Keratinocyte (primary cell): ENCODE measurements around the gene ADAM12.

ENCODE experiments used
- EZH2 ChIP-seq: IDR thresholded peaks from one replicate; pipeline ENCODE4 v1.6.1; 2012; ENCODE audit warnings: inconsistent platforms, mild to moderate bottlenecking, low read length, moderate library complexity
- TF ChIP-seq, protein P1 (sequence below), 3 experiments: IDR thresholded peaks in 1 of 3; conservative IDR thresholded peaks in 1 of 3; optimal IDR thresholded peaks in 1 of 3; 2 replicates in 2 of 3; 3 replicates in 1 of 3; pipeline versions ENCODE3 to v1.5.1; 2011; ENCODE audit warnings: low read length in 3 of 3, mild to moderate bottlenecking in 3 of 3, moderate library complexity in 2 of 3, control low read depth in 1 of 3, inconsistent platforms in 1 of 3; ENCODE audit not compliant: insufficient read depth in 2 of 3; ENCODE audit errors: extremely low read depth in 1 of 3

DNA sequence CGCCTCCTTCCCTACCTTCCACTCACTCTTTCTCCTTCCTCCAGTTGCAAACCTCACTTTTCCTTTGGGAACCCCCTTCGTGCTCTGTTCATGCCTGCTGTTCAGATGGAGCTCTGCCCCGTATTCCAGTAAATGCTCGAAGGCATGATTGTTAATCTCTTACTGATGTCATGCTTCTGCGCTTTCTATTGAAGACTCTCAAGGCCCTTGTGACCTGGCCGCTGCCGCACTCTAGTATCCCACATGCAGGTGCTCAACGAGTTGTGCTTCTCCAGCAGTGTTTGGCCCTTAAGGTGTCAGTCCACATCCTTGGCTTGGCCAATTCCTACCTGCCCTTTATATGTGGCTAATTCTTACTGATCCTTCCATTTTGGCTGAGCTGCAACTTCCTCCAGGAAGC lies 158.6 kb downstream of the ADAM12 start:
- TF ChIP-seq, protein P1, sequence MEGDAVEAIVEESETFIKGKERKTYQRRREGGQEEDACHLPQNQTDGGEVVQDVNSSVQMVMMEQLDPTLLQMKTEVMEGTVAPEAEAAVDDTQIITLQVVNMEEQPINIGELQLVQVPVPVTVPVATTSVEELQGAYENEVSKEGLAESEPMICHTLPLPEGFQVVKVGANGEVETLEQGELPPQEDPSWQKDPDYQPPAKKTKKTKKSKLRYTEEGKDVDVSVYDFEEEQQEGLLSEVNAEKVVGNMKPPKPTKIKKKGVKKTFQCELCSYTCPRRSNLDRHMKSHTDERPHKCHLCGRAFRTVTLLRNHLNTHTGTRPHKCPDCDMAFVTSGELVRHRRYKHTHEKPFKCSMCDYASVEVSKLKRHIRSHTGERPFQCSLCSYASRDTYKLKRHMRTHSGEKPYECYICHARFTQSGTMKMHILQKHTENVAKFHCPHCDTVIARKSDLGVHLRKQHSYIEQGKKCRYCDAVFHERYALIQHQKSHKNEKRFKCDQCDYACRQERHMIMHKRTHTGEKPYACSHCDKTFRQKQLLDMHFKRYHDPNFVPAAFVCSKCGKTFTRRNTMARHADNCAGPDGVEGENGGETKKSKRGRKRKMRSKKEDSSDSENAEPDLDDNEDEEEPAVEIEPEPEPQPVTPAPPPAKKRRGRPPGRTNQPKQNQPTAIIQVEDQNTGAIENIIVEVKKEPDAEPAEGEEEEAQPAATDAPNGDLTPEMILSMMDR (optimal IDR thresholded peaks at IDR 0.05 in 1 of 3, IDR thresholded peaks at IDR 0.05 in 1 of 3, conservative IDR thresholded peaks at IDR 0.05 in 1 of 3; ENCODE audit: extremely low read depth in 1 of 3, insufficient read depth in 2 of 3, low read length in 3 of 3), result no peak
- no peak for TF ChIP-seq EZH2
